Trophoblast cell (in vitro differentiated cells and primary cell): ENCODE results near the gene KRTAP22-2.

Experiments used
- DNase-seq, 2 donors: peaks; one replicate each; pipeline ENCODE4 v3.0.0-alpha.2; 2016
- H2AFZ ChIP-seq: 2 replicates; pipeline ENCODE4 v1.6.1; 2013; ENCODE audit warnings: low read length, moderate library complexity, mild to moderate bottlenecking; ENCODE audit not compliant: insufficient read depth, poor library complexity
- H2AK5ac ChIP-seq: 2 replicates; pipeline ENCODE4 v1.6.1; 2013; ENCODE audit warnings: mild to moderate bottlenecking, low read length
- H2BK120ac ChIP-seq: 2 replicates; pipeline ENCODE4 v1.6.1; 2013; ENCODE audit warnings: low read length, mild to moderate bottlenecking, moderate library complexity; ENCODE audit not compliant: insufficient read depth, poor library complexity
- H2BK12ac ChIP-seq: 2 replicates; pipeline ENCODE4 v1.6.1; 2013; ENCODE audit warnings: mild to moderate bottlenecking, low read length, moderate library complexity
- H2BK5ac ChIP-seq: 2 replicates; pipeline ENCODE4 v1.6.1; 2013; ENCODE audit warnings: low read length, low read depth, moderate library complexity, mild to moderate bottlenecking; ENCODE audit not compliant: poor library complexity
- H3K14ac ChIP-seq: 2 replicates; pipeline ENCODE4 v1.6.1; 2013; ENCODE audit warnings: mild to moderate bottlenecking, low read length
- H3K18ac ChIP-seq: 2 replicates; pipeline ENCODE4 v1.6.1; 2013; ENCODE audit warnings: mild to moderate bottlenecking, low read length
- H3K23ac ChIP-seq: 2 replicates; pipeline ENCODE4 v1.6.1; 2013; ENCODE audit warnings: low read length
- H3K27ac ChIP-seq: 2 replicates; pipeline ENCODE4 v1.5.1; 2013; ENCODE audit warnings: low read depth, mild to moderate bottlenecking, inconsistent platforms, low read length, moderate library complexity
- H3K27me3 ChIP-seq: 2 replicates; pipeline ENCODE4 v1.6.1; 2013; ENCODE audit warnings: inconsistent platforms, mild to moderate bottlenecking, low read length, moderate library complexity; ENCODE audit not compliant: insufficient read depth
- H3K36me3 ChIP-seq, 2 experiments: 1 replicate in 1 of 2; 2 replicates in 1 of 2; pipeline ENCODE4 v1.6.1; 2013; ENCODE audit warnings: low read length in 2 of 2, mild to moderate bottlenecking in 2 of 2, moderate library complexity in 1 of 2; ENCODE audit not compliant: insufficient read depth in 2 of 2, control insufficient read depth in 1 of 2
- H3K4ac ChIP-seq: 2 replicates; pipeline ENCODE4 v1.6.1; 2013; ENCODE audit warnings: low read depth, mild to moderate bottlenecking, low read length, moderate library complexity
- H3K4me1 ChIP-seq, 2 experiments: 1 replicate in 1 of 2; 2 replicates in 1 of 2; pipeline ENCODE4 v1.6.1; 2013; ENCODE audit warnings: low read length in 2 of 2, mild to moderate bottlenecking in 2 of 2, moderate library complexity in 1 of 2; ENCODE audit not compliant: insufficient read depth in 2 of 2, control insufficient read depth in 1 of 2
- H3K4me2 ChIP-seq: 2 replicates; pipeline ENCODE4 v1.6.1; 2013; ENCODE audit warnings: inconsistent platforms, mild to moderate bottlenecking, low read length, moderate library complexity
- H3K4me3 ChIP-seq: 2 replicates; pipeline ENCODE4 v1.5.1; 2013; ENCODE audit warnings: mild to moderate bottlenecking, low read depth, low read length, inconsistent platforms
- H3K79me1 ChIP-seq: one replicate; pipeline ENCODE4 v1.6.1; 2013; ENCODE audit warnings: low read length
- H3K79me2 ChIP-seq: 2 replicates; pipeline ENCODE4 v1.6.1; 2013; ENCODE audit warnings: low read length, mild to moderate bottlenecking; ENCODE audit not compliant: control insufficient read depth, insufficient read depth, poor library complexity
- H3K9ac ChIP-seq: 2 replicates; pipeline ENCODE4 v1.6.1; 2013; ENCODE audit warnings: mild to moderate bottlenecking, low read length
- H3K9me3 ChIP-seq: 2 replicates; pipeline ENCODE4 v1.6.1; 2013; ENCODE audit warnings: low read depth, mild to moderate bottlenecking, control low read depth, inconsistent platforms, low read length; ENCODE audit not compliant: insufficient read depth
- H4K12ac ChIP-seq: 2 replicates; pipeline ENCODE4 v1.6.1; 2013; ENCODE audit warnings: low read depth, mild to moderate bottlenecking, low read length, moderate library complexity
- H4K8ac ChIP-seq: 2 replicates; pipeline ENCODE4 v1.6.1; 2013; ENCODE audit warnings: low read depth, mild to moderate bottlenecking, low read length, moderate library complexity
- H4K91ac ChIP-seq: one replicate; pipeline ENCODE4 v1.6.1; 2013; ENCODE audit warnings: low read depth, mild to moderate bottlenecking, low read length, moderate library complexity
- WGBS: extraction: QIAGEN DNeasy Blood & Tissue Kit; methylation state at CpG from one replicate; pipeline ENCODE4 v1.1.7; 2013; ENCODE audit warnings: missing lambda C conversion rate; ENCODE audit not compliant: insufficient read length, insufficient coverage; ENCODE audit errors: extremely low coverage; 5-methylcytosine and 5-hydroxymethylcytosine counted together

KRTAP22-2 gene

GRCh38 chr21:30628109-30628508, 37.9 kb upstream of the KRTAP22-2 start:
- H3K9ac ChIP-seq = no peak overlapping the region
- no peak overlapping the region for H2BK12ac ChIP-seq
- DNase-seq = no peak
- no CpG with 5 or more reads among the region's 4 CpGs for WGBS
- no peaks in the 10 kb centered on the region for H3K4me1 ChIP-seq
- no peak overlapping the region for H2BK5ac ChIP-seq
- no peaks in the 10 kb centered on the region for H3K79me1 ChIP-seq
- H4K91ac ChIP-seq = no peak overlapping the region
- no peak overlapping the region for H3K18ac ChIP-seq
- H2AK5ac ChIP-seq = no peak overlapping the region
- no peak overlapping the region for H3K4ac ChIP-seq
- H3K9me3 ChIP-seq = peaks cover 1% of the 10 kb centered on the region
- H3K27me3 ChIP-seq = no peaks in the 10 kb centered on the region
- no peak overlapping the region for H2AFZ ChIP-seq
- H4K12ac ChIP-seq = no peak overlapping the region
- H3K4me3 ChIP-seq = no peak overlapping the region
- no peaks in the 10 kb centered on the region for H3K36me3 ChIP-seq
- H3K27ac ChIP-seq = no peak overlapping the region
- no peaks in the 10 kb centered on the region for H3K79me2 ChIP-seq
- H3K23ac ChIP-seq = no peak overlapping the region
- H4K8ac ChIP-seq = no peak overlapping the region
- no peak overlapping the region for H3K14ac ChIP-seq
- H2BK120ac ChIP-seq = no peak overlapping the region
- no peak overlapping the region for H3K4me2 ChIP-seq

GRCh38 chr21:30625449-30626165, 35.4 kb upstream of the KRTAP22-2 start:
- Histone ChIP-seq H3K4me1 (no peaks in the 10 kb centered on the region), H3K9me3 (peaks cover 1% of the 10 kb centered on the region), H3K4ac (no peak overlapping the region), H4K12ac (no peak overlapping the region), H3K9ac (no peak overlapping the region), H3K23ac (no peak overlapping the region), H3K36me3 (no peaks in the 10 kb centered on the region), H2BK12ac (no peak overlapping the region), H3K79me1 (no peaks in the 10 kb centered on the region), H2BK5ac (no peak overlapping the region), H3K14ac (no peak overlapping the region), H2BK120ac (no peak overlapping the region), H2AK5ac (no peak overlapping the region), H3K4me2 (no peak overlapping the region), H3K27me3 (no peaks in the 10 kb centered on the region), H3K4me3 (no peak overlapping the region), H3K79me2 (no peaks in the 10 kb centered on the region), H4K91ac (no peak overlapping the region), H3K27ac (no peak overlapping the region), H4K8ac (no peak overlapping the region), H3K18ac (no peak overlapping the region), H2AFZ (no peak overlapping the region)
- DNase-seq = no peak
- no CpG with 5 or more reads among the region's 4 CpGs for WGBS

- H2AFZ ChIP-seq = no peak overlapping the region
- no peak overlapping the region for H2BK120ac ChIP-seq
- H3K79me2 ChIP-seq = no peaks in the 10 kb centered on the region
- no peak overlapping the region for H3K4me2 ChIP-seq
- no peak overlapping the region for H3K18ac ChIP-seq
- no peak for DNase-seq
- H3K4me1 ChIP-seq = no peaks in the 10 kb centered on the region
- H2BK12ac ChIP-seq = no peak overlapping the region
- no peaks in the 10 kb centered on the region for H3K36me3 ChIP-seq
- H4K8ac ChIP-seq = no peak overlapping the region
- no peaks in the 10 kb centered on the region for H3K27me3 ChIP-seq
- no peak overlapping the region for H2BK5ac ChIP-seq
- H3K4me3 ChIP-seq = no peak overlapping the region
- H3K79me1 ChIP-seq = no peaks in the 10 kb centered on the region
- no CpG with 5 or more reads among the region's 3 CpGs for WGBS
- no peak overlapping the region for H4K12ac ChIP-seq
- H3K9me3 ChIP-seq = peaks cover 1% of the 10 kb centered on the region
- no peak overlapping the region for H3K14ac ChIP-seq
- H4K91ac ChIP-seq = no peak overlapping the region
- no peak overlapping the region for H3K9ac ChIP-seq
- H2AK5ac ChIP-seq = no peak overlapping the region
- H3K27ac ChIP-seq = no peak overlapping the region
- no peak overlapping the region for H3K23ac ChIP-seq
- H3K4ac ChIP-seq = no peak overlapping the region
These were observed 33.2 kb upstream of the KRTAP22-2 start for GRCh38 chr21:30623362-30623761.

- no peak within 1 kb of the TSS for H3K4me3 ChIP-seq
- no CpG with 5 or more reads among the region's 3 CpGs for WGBS
- no peak within 1 kb of the TSS for H3K18ac ChIP-seq
- no peak within 1 kb of the TSS for H3K23ac ChIP-seq
- no peak within 1 kb of the TSS for H2BK120ac ChIP-seq
- H3K4me1 ChIP-seq = no peaks in the 10 kb centered on the region
- no peak within 1 kb of the TSS for H2AFZ ChIP-seq
- no peaks in the 10 kb centered on the region for H3K27me3 ChIP-seq
- H4K12ac ChIP-seq = no peak within 1 kb of the TSS
- H3K14ac ChIP-seq = no peak within 1 kb of the TSS
- no peak within 1 kb of the TSS for H2BK12ac ChIP-seq
- no peak within 1 kb of the TSS for H4K91ac ChIP-seq
- no peak within 1 kb of the TSS for H3K4me2 ChIP-seq
- DNase-seq = no peak
- no peak within 1 kb of the TSS for H3K27ac ChIP-seq
- peaks cover 1% of the 10 kb centered on the region for H3K9me3 ChIP-seq
- no peaks in the 10 kb centered on the region for H3K36me3 ChIP-seq
- no peaks in the 10 kb centered on the region for H3K79me1 ChIP-seq
- no peaks in the 10 kb centered on the region for H3K79me2 ChIP-seq
- H3K9ac ChIP-seq = no peak within 1 kb of the TSS
- no peak within 1 kb of the TSS for H2AK5ac ChIP-seq
- H4K8ac ChIP-seq = no peak within 1 kb of the TSS
- H2BK5ac ChIP-seq = no peak within 1 kb of the TSS
- no peak within 1 kb of the TSS for H3K4ac ChIP-seq
These were observed 30.3 kb upstream of the KRTAP22-2 start, which contains the start of gene KRTAP20-4 for GRCh38 chr21:30620522-30620921. TSS of gene KRTAP20-4 (plus strand) at chr21:30620627.
